Measurements from ENCODE around the gene ADCYAP1R1.
A peak's percentile ranks its signal among the peaks of the same experiment; 100 is the strongest.

ADCYAP1R1 gene

DNA sequence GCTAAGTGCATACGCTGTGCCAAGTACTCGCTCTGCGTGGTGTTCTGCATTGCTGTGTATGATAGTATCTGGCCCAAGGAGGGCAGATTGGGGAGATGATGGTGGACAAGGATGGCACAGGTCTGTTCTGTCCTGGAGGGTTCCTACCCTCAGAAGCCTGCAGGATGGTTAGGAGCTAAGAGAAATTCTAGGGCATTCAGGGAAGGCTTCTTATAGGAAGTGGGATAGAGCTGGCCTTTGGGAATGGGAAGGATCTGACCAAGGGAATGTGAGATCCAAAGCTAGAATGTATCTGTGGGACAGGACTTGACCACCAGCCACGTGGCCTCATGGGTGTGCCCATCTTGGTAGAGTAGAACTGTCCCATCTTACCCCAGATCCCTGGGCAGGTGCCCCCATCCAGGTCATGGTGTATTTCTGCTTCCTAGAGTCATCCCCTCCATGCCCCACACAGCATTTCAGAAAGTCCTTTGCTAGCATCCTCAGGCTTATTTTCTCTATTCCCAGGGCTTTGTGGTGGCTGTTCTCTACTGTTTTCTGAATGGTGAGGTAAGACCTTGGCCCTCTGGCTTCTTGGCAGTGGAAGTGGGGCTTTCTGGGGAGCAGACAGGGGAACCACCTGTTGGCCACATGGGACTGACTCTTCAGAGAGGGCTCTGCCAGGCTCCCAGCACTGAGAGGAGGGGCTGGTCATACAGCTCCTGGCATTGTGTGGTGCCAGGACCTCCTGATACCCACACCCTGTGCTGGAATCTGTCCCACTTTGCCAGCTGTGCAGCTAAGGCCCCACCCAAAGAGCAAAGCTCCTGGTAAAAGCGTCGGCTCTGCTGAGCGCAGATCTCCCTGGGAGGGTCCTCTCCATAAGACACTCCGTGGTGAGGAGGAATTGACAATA is 52.5 kb downstream of the ADCYAP1R1 start:
- DNase-seq, result no peak

DNA sequence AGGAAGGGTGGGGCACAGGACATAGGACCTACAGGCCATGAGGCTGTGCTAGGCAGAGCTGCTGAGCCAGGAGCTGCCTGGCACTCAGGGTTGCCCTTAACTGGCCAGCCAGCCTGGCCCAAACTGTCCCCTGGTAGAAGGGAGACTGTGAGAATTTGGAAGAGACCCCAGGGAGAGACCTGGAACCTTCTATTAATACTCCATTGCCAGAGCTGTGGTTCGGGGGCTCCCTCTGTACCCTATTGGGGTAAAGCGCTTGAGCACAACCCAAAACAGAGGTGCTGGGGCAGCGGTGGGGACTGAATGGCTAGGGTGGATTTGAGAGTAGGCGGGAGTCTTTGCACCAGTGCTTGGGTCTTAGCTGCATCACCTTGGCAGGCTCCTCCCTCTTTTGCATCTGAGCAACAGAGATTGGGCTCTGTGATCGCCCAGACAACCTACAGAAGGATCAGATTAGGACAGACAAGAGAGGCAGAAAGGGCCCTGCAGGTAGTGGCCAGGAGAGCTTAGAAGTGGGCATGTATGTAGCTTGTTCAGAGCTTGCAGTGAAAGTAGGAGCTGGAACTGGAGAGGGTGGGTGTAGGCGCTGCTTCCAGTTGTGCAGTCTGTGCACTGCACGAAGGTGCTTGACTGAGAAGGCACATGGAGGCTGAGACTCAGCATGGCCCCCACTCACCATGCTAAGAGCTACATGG is 53.3 kb downstream of the ADCYAP1R1 start:
- no peak for DNase-seq

DNA sequence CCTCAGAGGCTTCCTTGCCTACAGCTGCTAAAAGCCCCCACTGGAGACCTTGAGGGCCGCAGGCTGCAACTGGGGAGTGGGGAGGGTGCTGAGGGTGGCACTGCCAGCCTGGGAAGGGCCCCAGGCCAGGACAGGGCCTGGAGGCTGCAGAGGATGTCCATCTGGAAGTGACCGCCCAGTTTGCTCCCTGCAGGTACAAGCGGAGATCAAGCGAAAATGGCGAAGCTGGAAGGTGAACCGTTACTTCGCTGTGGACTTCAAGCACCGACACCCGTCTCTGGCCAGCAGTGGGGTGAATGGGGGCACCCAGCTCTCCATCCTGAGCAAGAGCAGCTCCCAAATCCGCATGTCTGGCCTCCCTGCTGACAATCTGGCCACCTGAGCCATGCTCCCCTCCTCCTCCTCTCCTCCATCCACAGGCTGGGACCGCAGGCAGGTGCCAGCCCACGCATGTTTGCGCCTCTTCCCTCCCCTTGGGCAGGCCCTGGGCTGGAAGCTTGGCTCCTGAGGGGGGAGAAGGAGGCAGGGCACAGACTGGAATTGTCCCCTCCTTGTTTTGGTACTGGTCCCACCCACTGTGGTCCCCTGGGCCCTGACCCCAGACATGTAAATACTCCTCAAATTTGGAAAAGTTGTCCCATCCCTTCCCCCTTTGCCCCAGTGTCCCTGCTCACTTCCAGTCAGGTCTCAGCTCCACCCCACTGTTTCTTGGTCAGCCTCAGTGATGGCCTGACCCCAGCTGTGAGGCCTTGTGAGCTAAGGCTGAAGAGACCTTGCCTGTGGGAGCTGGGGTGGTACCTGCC is 54.4 kb downstream of the ADCYAP1R1 start:
- DNase-seq, result no peak

DNA sequence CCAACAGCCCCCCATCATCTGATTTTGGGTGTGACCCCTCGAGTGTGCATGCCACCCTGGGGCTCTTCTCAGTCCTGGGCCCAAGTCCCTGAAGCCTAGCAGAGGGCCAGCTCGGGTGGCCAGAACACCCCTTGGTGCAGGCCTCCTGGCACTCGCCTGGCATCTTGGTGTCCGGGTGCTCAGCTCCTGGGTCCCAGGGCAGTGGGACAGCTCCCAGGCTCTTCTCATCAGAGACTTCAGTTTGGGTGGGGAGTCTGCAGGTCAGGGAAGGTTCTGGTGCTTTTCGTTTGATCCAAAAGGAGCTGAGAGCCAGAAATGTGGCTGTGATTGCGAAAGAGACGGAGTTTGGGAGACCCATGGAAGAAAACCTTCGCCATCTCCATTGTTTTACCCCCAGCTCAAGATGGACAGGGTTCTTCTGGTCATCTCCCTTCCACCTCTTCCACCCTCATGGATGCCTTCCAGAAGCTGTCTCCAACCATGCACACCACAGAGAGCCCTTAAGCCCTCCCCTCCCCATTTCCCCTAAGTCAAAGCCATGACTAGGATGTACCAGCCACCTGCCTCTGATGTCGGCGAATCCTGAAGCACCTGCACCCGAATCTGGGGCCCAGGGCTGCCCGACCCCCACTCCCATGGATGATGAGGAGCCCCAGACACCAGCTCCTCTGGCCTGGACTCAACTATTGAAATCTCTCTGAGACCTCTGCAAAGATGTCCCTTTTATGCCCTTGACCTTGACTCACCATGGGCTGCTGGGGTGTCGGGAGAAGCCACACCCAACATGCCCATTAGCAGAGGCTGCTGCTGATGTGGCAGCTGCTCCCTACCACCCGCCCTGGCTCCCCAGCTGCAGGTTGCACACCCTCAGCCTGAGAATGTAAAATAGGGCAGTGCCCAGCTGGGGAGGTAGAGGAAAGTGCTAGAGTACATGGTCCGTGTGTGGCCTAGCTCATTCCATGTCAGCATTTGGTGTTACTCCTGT is 55.3 kb downstream of the ADCYAP1R1 start:
- no peak for DNase-seq

DNA sequence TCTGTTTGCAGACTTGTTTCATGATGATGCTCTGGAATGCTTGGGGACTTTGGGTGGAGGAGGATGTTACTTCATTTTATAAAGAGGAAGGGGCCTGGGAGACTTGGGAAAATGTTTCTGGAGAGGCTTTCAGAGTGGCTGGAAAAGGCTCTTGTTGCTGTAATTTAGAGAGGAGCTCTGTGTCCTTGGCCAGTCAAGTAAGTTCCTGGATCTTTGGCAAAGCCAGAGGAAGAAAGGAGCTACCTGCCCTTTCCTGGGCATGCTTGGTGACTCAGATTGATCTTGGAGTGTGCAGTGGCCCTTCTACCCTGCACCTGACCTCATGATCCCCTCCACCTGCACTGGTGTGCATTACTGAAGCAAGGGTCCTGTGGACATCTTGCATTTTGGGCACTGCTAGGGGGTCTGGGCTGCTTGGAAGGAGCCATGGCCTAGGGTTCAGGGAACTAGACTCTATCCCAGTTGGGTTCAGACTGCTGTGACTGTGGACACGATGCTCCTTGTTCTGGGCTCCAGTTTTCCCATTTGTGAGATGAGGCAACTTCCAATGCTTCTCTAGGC is 56.1 kb downstream of the ADCYAP1R1 start:
- no peak for DNase-seq

DNA sequence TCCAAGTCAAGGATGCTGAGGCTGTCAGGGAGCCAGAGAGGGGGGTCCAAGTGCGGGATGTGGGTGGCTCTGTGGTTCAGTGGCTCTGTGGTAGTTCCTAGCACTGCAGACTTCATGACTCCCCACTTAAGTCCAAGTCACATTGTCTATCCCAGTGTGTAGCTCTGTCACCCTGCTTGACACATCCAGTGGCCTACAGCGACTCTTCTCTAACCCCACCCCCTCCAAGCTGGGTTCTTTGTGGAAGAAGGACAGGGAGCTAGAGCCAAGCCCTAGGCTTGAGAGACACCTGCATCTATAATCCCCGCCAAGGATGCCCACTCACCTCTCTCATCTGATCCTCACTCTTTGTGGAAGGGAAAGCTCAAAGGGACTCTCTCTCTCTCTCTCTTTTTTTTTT is 57.6 kb downstream of the ADCYAP1R1 start:
- no peak for DNase-seq

DNA sequence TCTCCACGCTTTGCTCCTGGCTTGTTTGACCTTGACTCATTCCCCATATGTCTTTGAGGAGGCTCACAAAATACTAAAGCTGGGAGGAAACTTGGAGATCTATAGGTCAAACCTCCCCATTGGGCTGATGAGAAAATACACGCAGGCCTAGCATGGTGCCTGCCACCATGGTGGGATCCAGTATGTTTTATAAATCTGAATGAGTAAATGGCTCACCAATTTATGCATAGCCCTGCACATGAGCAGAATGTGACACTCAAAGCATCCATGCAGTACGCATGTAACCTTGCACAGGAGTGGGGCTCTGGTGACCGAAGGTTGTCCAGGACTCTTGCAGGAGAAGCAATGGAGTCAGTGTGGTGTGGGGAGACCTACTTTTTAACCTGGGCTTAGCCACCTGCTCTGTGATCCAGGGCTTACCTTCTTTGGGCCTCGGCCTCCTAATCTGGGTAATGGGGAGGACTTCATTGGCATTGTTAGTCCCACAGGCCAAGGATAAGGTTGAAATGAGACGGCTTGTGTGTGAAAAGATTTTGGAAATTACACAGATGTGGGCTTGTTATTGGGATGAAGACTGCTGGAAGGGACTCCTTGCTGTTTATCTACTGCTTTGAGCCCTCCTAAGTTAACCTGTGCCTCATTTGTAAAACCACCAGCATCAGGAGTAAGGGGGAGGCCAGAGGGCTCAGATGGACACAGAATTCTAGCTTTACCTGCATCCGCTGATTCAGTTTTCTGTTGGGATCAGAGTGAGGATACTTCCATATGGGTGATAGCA is 58.4 kb downstream of the ADCYAP1R1 start:
- DNase-seq, result no peak

DNA sequence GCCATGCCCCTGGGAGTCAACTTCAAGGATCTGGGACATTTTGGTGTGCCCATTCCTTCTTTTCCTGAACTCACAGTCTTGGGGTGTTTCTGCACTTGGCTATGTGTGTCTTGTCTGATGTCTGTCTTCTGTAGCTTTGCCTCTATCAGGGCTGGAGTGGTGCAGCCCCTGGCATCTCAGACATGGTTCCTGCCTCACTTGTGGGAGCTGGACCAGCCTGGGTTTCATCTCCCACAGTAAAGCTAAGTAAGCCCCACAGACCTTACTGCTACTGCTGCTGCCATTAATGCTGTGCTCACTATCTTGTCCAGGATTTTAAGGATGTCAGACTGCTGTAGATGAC is 59.0 kb downstream of the ADCYAP1R1 start:
- no peak for DNase-seq

DNA sequence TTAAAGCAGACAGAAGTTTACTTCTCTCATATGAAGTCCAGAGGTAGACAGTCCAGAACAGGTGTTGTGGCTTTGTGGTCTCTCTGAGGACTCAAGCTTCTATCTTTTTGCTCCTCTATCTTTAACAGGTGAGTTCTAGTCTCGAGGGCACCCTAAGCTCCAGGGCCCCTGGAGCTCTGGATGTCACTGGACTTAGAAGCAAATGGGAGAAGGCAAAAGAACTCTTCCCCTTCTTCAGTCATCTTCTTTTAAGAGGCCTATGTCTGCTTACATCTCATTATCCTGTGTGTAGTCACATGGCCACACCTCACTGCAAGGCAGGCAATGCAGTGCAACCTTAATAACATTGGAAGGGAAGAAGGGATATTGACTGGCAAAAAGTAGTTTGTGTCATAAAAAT is 61.6 kb downstream of the ADCYAP1R1 start:
- no peak for DNase-seq

DNA sequence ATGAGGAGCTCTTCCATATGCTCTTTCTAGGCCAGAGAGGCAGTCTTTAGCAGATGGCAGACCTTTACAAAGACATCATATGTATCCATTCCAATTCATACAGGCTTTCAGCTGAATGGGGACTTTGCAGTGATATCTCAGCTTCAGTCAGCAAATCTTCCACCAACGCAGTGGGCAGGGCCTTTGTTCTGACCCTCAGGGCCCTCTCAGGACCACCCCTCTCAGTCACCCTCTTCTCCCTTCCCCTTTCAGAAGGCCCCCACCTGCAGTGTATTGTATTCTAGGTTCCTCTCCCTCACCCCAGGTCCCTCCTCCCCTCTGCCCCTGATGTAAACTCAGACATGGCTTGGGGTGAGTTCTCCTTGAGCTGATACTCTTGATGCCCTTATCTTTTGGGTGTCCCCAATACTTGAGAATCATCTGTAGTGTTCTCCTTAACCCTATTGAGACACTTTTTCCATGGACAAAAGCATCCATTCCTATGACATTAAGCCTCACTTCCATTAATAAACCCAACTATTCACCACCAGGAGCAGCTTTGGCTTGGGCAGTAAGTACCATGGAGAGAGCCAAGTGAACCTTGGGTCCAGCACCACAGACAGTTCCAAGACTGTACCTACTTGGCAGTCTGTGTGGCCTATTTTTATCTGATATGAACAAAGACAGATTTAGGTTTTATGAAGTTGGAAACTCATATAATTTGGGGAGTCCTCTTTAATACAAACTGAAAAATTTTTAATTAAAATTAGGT is 62.7 kb downstream of the ADCYAP1R1 start:
- DNase-seq, result no peak

DNA sequence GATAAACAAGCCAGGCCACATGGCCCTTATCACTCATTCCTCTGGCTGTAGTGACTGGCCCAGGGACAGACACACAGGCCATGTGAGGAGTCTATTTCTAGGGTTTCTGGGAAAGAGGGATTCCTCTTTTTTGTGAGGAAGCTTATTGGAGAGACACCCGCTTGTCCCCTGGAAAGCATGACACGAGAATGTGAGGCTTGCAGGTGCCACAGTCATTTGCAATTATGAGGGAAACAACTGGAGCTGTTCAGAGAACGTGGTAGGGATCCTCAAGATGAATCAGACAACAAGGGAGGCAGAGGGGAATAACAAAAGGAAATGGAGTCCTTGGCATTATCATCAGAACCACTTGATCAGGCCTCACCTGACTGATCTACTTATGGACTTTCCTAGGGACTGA is 64.5 kb downstream of the ADCYAP1R1 start:
- no peak for DNase-seq

DNA sequence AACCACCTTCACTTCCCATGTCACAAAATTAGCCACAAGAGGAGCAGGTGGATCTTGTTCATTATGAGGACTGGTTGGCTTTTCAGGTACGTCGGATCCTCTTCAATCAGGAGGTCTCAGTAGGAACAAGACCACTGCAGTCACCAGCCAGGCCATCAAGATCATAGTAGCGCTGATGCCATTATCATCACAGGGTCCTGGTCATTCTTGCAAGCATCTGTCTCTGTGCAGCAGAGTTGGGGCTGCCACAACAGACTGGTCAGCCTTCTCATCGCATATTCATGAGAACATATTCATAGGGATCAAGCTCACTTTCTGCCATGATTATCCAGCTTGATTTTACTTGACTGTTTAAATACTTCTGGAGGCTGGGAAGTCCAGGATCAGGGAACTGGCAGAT is 67.1 kb downstream of the ADCYAP1R1 start:
- no peak for DNase-seq

DNA sequence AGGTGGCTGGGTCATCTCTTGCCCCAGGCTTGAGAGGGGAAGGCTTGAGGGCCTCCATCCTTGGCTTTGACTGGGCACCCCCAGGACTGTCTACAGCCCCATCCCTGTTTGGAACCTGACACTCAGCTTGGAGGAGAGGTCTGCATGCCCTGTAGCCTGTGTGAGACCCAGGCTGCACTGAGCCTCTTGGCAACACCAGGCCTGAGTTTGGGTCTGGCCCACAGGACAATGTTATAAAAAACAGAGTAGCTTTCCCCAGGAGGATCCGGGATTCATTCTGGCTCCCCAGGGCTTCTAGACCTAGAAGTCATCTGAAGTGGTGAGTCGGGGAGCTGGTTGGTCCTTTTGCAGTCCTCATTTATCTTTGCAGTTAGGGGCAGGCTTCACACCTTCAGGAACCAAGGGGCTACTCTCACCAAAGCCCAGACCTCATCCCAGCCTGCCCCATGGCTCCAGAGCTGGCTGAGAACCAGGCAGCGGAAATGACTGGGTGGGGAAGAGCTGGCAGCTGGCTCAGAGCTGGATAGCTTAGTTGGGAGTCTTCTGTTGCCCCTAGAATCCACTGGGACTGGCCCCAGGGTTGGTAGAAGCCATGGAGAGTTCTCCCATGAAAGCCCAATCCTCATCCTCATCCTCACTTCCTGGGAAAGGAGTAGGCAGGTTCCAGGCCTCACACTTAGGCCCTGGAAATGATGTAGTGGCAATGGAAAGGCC is 68.8 kb downstream of the ADCYAP1R1 start:
- no peak for DNase-seq

DNA sequence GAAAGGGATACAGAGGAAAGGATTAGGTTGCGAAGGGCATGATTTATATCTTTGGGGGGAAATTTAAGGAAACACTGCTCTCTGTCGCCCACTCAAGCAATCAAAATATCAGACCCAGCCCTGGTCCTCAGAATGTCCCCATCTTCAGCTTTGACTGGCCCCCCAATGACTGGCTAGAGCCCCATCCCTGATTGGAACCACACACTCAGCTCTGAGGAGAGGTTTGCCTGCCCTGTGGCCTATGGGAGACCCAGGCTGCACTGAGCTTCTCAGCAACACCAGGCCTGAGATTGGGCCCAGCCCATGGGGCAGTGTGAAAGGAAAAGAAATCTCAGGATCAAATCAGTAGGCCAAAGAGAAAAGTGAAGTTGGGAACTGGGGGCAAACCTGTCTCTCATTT is 69.5 kb downstream of the ADCYAP1R1 start:
- no peak for DNase-seq

DNA sequence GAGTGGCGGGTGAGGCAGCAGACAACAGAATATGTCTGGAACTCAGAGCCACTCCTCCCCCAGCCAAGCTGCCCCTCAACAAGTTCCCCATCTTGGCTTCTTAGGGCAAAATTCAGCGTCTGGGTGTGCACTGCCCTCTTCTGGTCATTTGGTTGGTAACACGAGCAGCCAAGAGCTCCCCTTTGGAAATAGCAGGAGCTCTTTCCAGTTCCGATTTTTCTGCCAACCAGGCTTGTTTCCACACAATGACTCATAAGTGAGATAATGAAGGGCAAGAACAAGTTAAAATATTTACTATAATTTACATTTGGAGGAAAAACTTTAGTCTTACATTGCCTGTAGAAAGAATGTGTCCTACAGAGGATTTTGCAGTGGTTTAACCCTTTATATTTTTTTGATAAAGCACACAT is 70.5 kb downstream of the ADCYAP1R1 start:
- DNase-seq, result peak in 41 of 56 donors; percentile 4 to 83 (median 36)

DNA sequence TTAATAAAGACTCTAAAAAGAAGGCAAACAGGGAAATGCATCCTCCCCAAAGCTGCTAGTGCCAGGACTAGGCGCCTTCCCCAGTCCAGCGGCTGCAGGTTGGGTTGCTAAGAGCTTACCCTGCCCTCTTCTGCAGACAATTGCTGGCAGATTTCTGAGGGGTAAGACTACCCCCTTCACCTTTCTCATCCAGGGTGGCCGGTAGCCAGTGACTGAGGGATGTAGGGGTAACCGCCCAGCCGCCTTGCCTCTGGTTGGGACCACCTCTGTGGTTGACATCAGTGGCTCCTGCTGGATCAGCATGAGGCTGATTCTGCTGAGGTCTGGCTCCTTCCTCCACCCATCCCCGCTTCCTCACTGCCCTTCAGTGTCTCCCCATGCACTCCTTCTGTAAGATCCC is 71.2 kb downstream of the ADCYAP1R1 start:
- no peak for DNase-seq

DNA sequence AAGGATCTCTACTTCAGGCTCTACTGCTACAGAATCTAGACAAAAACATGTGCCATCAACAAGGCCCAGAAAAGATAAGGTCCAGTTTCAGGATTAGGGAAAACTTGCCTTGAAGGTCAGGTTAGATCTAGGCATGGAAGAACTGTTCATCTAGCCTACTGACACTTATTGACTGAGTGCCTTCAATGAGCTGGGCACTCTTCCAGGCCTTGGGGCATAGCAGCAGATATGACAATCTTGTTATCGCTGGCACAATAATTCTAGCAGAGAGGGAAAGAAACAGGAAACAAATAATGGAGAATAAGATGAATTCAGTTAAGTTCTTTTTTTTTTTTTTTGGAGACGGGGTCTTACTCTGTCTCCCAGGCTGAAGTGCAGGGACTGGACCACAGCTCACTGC is 71.6 kb downstream of the ADCYAP1R1 start:
- no peak for DNase-seq

DNA sequence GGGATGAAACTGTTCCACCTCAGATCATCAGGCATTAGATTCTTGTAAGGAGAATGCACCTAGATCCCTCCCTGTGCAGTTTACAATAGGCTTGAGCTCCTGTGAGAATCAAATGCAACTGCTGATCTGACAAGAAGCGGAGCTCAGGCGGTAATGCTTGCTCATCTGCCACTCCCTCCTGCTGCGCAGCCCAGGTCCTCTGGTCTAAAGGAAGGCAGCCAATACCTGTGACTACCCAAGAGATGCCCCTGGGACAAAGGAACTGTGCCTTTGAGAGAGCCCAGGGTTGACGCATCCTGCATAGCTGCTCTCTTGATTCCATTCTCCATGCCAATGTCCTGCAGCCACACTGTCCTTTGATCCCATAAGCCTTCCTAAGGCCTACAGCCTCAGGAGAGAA is 73.1 kb downstream of the ADCYAP1R1 start:
- DNase-seq, result no peak
